ENCODE results near the gene SRL. TPM values are rescaled to one million over a fixed set of nuclear protein-coding genes. Genes with fewer than 3 reads are reported as not detected.

Gene SRL
- total RNA-seq, 4 donors from 2014 or later = 0.83 to 2.2 (median 1.5) TPM

DNA sequence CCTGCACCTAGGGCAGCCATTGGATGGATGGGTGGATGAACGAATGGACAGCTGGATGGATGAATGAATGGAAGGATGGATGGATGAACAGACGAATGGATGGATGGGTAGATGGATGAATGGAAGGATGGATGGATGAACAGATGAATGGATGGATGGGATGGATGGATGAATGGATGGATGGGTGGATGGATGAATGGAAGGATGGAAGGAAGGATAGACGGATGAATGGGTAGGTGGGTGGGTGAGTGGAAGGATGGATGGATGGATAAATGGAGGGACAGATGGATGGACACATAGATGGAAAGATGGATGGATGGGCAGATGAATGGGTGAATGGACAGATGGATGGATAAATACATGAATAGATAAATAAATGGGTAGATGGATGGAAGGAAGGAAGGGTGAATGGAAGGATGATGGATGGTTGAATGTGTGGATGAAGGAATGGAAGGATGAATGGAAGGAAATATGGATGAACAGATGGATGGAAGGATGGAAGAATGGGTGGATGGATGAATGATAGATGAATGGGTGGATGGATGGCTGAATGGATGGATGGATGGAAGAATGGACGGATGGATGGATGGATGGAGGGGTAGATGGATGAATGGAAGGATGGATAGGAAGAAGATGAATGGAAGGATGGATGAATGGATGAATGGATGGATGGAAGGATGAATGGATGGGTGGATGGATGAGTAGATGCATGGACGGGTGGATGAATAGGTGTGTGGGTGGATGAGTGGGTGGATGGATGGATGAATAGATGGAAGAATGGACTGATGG is 15.4 kb downstream of the SRL start:
- DNase-seq (ENCODE audit: extremely low spot score) = no peak
- H3K36me3 ChIP-seq = no peaks in the 10 kb centered on the region
- H3K9me3 ChIP-seq = no peaks in the 10 kb centered on the region
- no peaks in the 10 kb centered on the region for H3K27me3 ChIP-seq
- intact Hi-C loops (cut with DNase I) = no loop called here
- H3K4me3 ChIP-seq = no peak overlapping the region
- no peak overlapping the region for H3K27ac ChIP-seq (replicated peaks in 1 of 4)
- no peak for TF ChIP-seq POLR2AphosphoS5 (IDR thresholded peaks at IDR 0.05)
- no peak for TF ChIP-seq CTCF (IDR thresholded peaks at IDR 0.05)
- TF ChIP-seq POLR2A (IDR thresholded peaks at IDR 0.05; ENCODE audit: low read depth) = no peak
- no peak for TF ChIP-seq EP300 (IDR thresholded peaks at IDR 0.05)
- 88% methylated on average over 5 of the region's 5 CpGs for WGBS
- H3K4me1 ChIP-seq = peaks cover 0 to 4% (median 0%) of the 10 kb centered on the region in 4 donors

DNA sequence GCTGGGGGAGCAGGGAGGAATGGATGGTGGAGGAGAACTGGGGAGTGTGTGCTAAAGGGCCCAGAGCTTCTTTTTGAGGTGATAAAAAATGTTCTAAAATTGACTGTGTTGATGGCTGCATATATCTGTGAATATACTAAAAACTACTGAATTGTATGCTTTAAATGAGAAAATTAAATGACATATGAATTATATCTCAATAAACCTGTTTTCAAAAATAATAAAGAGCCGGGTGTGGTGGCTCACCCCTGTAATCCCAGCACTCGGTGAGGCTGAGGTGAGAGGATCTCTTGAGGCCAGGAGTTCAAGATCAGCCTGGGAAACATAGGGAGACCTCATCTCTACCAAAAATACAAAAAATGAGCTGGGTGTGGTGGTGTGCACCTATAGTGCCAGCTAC is 16.8 kb downstream of the SRL start:
- intact Hi-C loops (cut with DNase I) = no loop called here
- DNase-seq (ENCODE audit: extremely low spot score) = no peak
- H3K4me3 ChIP-seq = no peak overlapping the region
- WGBS = 92% methylated on average over 2 of the region's 2 CpGs
- TF ChIP-seq POLR2AphosphoS5 (IDR thresholded peaks at IDR 0.05) (no peak), EP300 (IDR thresholded peaks at IDR 0.05) (no peak), POLR2A (IDR thresholded peaks at IDR 0.05; ENCODE audit: low read depth) (no peak), CTCF (IDR thresholded peaks at IDR 0.05) (no peak)
- no peaks in the 10 kb centered on the region for H3K27me3 ChIP-seq
- H3K27ac ChIP-seq (replicated peaks in 1 of 4) = no peak overlapping the region
- no peaks in the 10 kb centered on the region for H3K36me3 ChIP-seq
- H3K9me3 ChIP-seq = no peaks in the 10 kb centered on the region
- H3K4me1 ChIP-seq = no peaks in the 10 kb centered on the region

- WGBS = 79% methylated on average over 5 of the region's 5 CpGs
Measured at GRCh38 chr16:4220358-4220757, 21.5 kb downstream of the SRL start.

DNA sequence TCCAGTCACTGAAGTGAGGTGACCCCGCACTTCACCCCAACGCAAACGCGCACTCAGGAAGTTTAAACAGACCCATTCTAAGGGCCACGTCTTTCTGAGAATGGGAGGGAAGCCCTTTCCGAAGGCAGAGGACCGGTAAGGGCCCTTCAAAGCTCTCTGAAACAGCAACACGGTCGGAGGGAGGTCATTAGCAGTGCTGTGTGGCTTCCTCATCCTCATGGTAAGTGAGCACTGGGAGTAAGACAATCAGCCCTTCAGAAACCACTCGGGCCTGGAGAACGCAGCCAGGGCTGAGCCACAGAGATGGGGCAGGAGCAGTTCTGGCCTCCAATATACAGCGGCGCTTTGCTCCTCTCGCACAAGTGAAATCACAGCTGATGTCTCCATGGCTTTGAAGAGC is 23.7 kb downstream of the SRL start:
- Histone ChIP-seq H3K9me3 (no peaks in the 10 kb centered on the region), H3K27ac (replicated peaks in 1 of 4) (peak overlapping the region; percentile 26 to 58 (median 49)), H3K4me3 (no peak overlapping the region), H3K36me3 (no peaks in the 10 kb centered on the region), H3K4me1 (peaks cover 34 to 42% (median 37%) of the 10 kb centered on the region in 4 donors), H3K27me3 (no peaks in the 10 kb centered on the region)
- no peak for DNase-seq (ENCODE audit: extremely low spot score)
- WGBS = 62% methylated on average over 5 of the region's 14 CpGs
- intact Hi-C loops (cut with DNase I) = loop anchor here (5.0 kb wide), 1 partner anchor 34 kb away; no protein-coding TSS in a partner anchor
- TF ChIP-seq POLR2A (IDR thresholded peaks at IDR 0.05; ENCODE audit: low read depth) = no peak
- TF ChIP-seq CTCF (IDR thresholded peaks at IDR 0.05) = no peak
- no peak for TF ChIP-seq EP300 (IDR thresholded peaks at IDR 0.05)
- no peak for TF ChIP-seq POLR2AphosphoS5 (IDR thresholded peaks at IDR 0.05)

More at GRCh38 chr16:4220358-4220757, 21.5 kb downstream of the SRL start:
- no peak for TF ChIP-seq EP300 (IDR thresholded peaks at IDR 0.05)
- TF ChIP-seq POLR2A (IDR thresholded peaks at IDR 0.05; ENCODE audit: low read depth) = no peak
- no peak for TF ChIP-seq POLR2AphosphoS5 (IDR thresholded peaks at IDR 0.05)
- no peak for TF ChIP-seq CTCF (IDR thresholded peaks at IDR 0.05)
- no peaks in the 10 kb centered on the region for H3K36me3 ChIP-seq
- H3K9me3 ChIP-seq = no peaks in the 10 kb centered on the region
- DNase-seq (ENCODE audit: extremely low spot score) = no peak
- H3K4me3 ChIP-seq = no peak overlapping the region
- peaks cover 16 to 24% (median 19%) of the 10 kb centered on the region in 4 donors for H3K4me1 ChIP-seq
- H3K27ac ChIP-seq (replicated peaks in 1 of 4) = no peak overlapping the region
- intact Hi-C loops (cut with DNase I) = no loop called here
- H3K27me3 ChIP-seq = no peaks in the 10 kb centered on the region
